A549 (cell line): ENCODE data around the gene CLHC1. TPM values are rescaled to one million over a fixed set of nuclear protein-coding genes. Genes with fewer than 3 reads are reported as not detected.
"Not testable (repeated sequence)": the region's sequence is repeated elsewhere in the genome, so short reads cannot be mapped to it uniquely, and the experiment has no call there.

Experiments
- ATAC-seq, 2 experiments: fragments of 200-7000 bp in 1 of 2; fragments of >200 bp in 1 of 2; cut with Nextera tagmentation in 1 of 2; cut with Tn5 transposase in 1 of 2; 3 replicates each; pipeline versions ENCODE4 v1.8.0 to v1.9.1; 2018 to 2020; ENCODE audit warnings: mild to moderate bottlenecking in 1 of 2, moderate library complexity in 1 of 2
- CTCF ChIA-PET: fragments of 300-600 bp; sonication (Branson Sonifier 250); formaldehyde crosslinking; extraction: SDS; loops from one replicate; lab custom pipeline; 2021; ENCODE audit warnings: antibody characterized with exemption, inconsistent platforms; lab: Yijun Ruan, JAX
- POLR2A ChIA-PET: fragments of 350-600 bp; formaldehyde crosslinking; extraction: SDS; loops from one replicate; lab custom pipeline; 2021; ENCODE audit warnings: antibody characterized with exemption, inconsistent platforms; lab: Yijun Ruan, JAX
- DNase-seq, 2 experiments: peaks; one replicate each; pipeline versions ENCODE4 v3.0.0 to v3.0.0-alpha.2; 2011 to 2016; ENCODE audit warnings: low read depth in 1 of 2, low spot score in 1 of 2
- FAIRE-seq: peaks from 2 replicates; lab custom pipeline; 2011; peaks lifted over from hg19 to GRCh38; lab: Jason Lieb, UNC
- H3K27ac ChIP-seq, 2 experiments: fragments of >200 bp; sonication (Bioruptor Twin); formaldehyde crosslinking; 3 replicates each; pipeline ENCODE4 v1.5.1; 2016 to 2017
- H3K4me1 ChIP-seq: fragments of >200 bp; sonication (Bioruptor Twin); formaldehyde crosslinking; 3 replicates; pipeline ENCODE4 v1.6.1; 2016
- H3K4me2 ChIP-seq: fragments of >200 bp; sonication (Bioruptor Twin); formaldehyde crosslinking; 3 replicates; pipeline ENCODE4 v1.6.1; 2016
- H3K4me3 ChIP-seq: fragments of >200 bp; sonication (Bioruptor Twin); formaldehyde crosslinking; 3 replicates; pipeline ENCODE4 v1.5.1; 2016
- H3K9me3 ChIP-seq: fragments of >200 bp; sonication (Bioruptor Twin); formaldehyde crosslinking; 3 replicates; pipeline ENCODE4 v1.6.1; 2016
- BHLHE40 ChIP-seq: IDR thresholded peaks from 2 replicates; pipeline ENCODE4 v1.6.1; 2012; ENCODE audit warnings: low read depth, low read length, inconsistent platforms
- CHD4 ChIP-seq: fragments of 200-600 bp; sonication (generic); IDR thresholded peaks from 2 replicates; pipeline ENCODE4 v1.6.1; 2016; ENCODE audit warnings: antibody characterized with exemption, mild to moderate bottlenecking, borderline replicate concordance
- ESRRA ChIP-seq: fragments of 150-350 bp; IDR thresholded peaks from 2 replicates; pipeline ENCODE4 v1.6.1; 2014; ENCODE audit warnings: mild to moderate bottlenecking, low read length, borderline replicate concordance
- FOSL2 ChIP-seq, 2 experiments: fragments of 450-650 bp in 1 of 2; fragments of >200 bp in 1 of 2; sonication (Bioruptor Twin) in 1 of 2; formaldehyde crosslinking; IDR thresholded peaks; 2 replicates each; pipeline versions ENCODE4 v1.5.0 to v1.6.1; 2016 to 2020; ENCODE audit warnings: mild to moderate bottlenecking in 1 of 2, moderate library complexity in 1 of 2
- HOXA7 ChIP-seq: fragments of 250-450 bp; sonication (Bioruptor Pico); IDR thresholded peaks from 2 replicates; pipeline ENCODE4 v1.5.0; 2020; ENCODE audit warnings: mild to moderate bottlenecking, moderate library complexity
- POLR2A ChIP-seq: IDR thresholded peaks from 2 replicates; pipeline ENCODE4 v1.6.1; 2012; ENCODE audit warnings: mild to moderate bottlenecking, low read length
- RFX5 ChIP-seq: fragments of 450-650 bp; IDR thresholded peaks from 2 replicates; pipeline ENCODE4 v1.7.1; 2014; ENCODE audit warnings: antibody characterized with exemption, mild to moderate bottlenecking, moderate library complexity
- SMC3 ChIP-seq: fragments of >200 bp; sonication (Bioruptor Twin); formaldehyde crosslinking; IDR thresholded peaks from 3 replicates; pipeline ENCODE4 v1.6.1; 2018; ENCODE audit warnings: inconsistent platforms
- TFCP2L1 ChIP-seq: fragments of 250-450 bp; sonication (Bioruptor Pico); IDR thresholded peaks from 2 replicates; pipeline ENCODE4 v1.5.0; 2021; ENCODE audit warnings: mild to moderate bottlenecking
- ZNF302 ChIP-seq: fragments of 250-450 bp; sonication (Bioruptor Pico); IDR thresholded peaks from 2 replicates; pipeline ENCODE4 v1.9.0; 2021; ENCODE audit warnings: inconsistent platforms, mild to moderate bottlenecking, moderate library complexity
- ZSCAN20 ChIP-seq: fragments of 250-450 bp; sonication (Bioruptor Pico); IDR thresholded peaks from 2 replicates; pipeline ENCODE4 v1.8.0; 2022; ENCODE audit warnings: mild to moderate bottlenecking, moderate library complexity
- WGBS: methylation state at CpG from one replicate; pipeline ENCODE4 v1.1.6; 2017; ENCODE audit errors: missing lambda C conversion rate; 5-methylcytosine and 5-hydroxymethylcytosine counted together
- polyA plus RNA-seq, 4 experiments: library from polyadenylated mRNA; depleted of rRNA in 3 of 4; stranded (reverse); fragments of >200 nt; fragmentation: RNase III in 1 of 4; extraction: RNeasy Plus Mini Kit Qiagen cat#74134 plus additional on column Dnase treatment in 1 of 4; gene quantifications; 2 replicates in 3 of 4; 3 replicates in 1 of 4; pipeline ENCODE4 v1.2.3, GENCODE V29; 2011 to 2017
- TF ChIP-seq, protein P1 (sequence below): IDR thresholded peaks from 2 replicates; pipeline ENCODE4 v1.6.1; 2012
- TF ChIP-seq, protein P2 (sequence below): fragments of 250-450 bp; sonication (Bioruptor Pico); IDR thresholded peaks from 2 replicates; pipeline ENCODE4 v1.5.0; 2021; ENCODE audit warnings: mild to moderate bottlenecking, moderate library complexity, borderline replicate concordance
- TF ChIP-seq, protein P3 (sequence below): IDR thresholded peaks from 2 replicates; pipeline ENCODE4 v1.6.1; 2012; ENCODE audit warnings: low read depth, borderline replicate concordance
- TF ChIP-seq, protein P4 (sequence below): fragments of >200 bp; sonication (Bioruptor Twin); formaldehyde crosslinking; IDR thresholded peaks from 3 replicates; pipeline ENCODE4 v1.6.1; 2016

CLHC1 gene
- polyA plus RNA-seq, 2 of the 4 experiments (the other 2 are of a cell fraction), result 3.2 to 8.5 TPM

DNA sequence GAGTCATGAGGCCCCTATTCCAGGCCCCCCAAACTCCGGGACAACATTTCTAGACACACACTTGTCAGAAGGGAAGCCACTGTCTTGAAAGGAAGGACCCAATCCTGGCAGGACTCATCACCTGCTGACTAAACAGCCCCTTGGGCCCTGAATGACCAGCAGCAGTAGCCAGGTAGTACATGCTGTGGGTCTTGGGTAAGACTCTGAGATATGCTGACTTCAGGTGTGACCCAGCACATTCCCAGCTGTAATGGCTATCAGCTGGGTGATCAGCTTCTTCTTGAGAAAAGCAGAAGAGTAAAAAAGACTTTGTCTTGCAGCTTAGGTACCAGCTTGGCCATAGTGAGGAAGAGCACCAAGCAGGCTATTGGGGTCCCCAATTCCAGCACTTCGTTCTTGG, 35.6 kb downstream of the CLHC1 start:
- H3K4me2 ChIP-seq, result no peak overlapping the region
- no peaks in the 10 kb centered on the region for H3K4me1 ChIP-seq
- no peak overlapping the region for H3K4me3 ChIP-seq
- TF ChIP-seq, protein P1, sequence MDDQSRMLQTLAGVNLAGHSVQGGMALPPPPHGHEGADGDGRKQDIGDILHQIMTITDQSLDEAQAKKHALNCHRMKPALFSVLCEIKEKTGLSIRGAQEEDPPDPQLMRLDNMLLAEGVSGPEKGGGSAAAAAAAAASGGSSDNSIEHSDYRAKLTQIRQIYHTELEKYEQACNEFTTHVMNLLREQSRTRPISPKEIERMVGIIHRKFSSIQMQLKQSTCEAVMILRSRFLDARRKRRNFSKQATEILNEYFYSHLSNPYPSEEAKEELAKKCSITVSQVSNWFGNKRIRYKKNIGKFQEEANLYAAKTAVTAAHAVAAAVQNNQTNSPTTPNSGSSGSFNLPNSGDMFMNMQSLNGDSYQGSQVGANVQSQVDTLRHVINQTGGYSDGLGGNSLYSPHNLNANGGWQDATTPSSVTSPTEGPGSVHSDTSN, result no peak
- TF ChIP-seq FOSL2 (IDR thresholded peaks at IDR 0.05), result no peak
- no peak for TF ChIP-seq FOSL2 (CRISPR knock-in tag; IDR thresholded peaks at IDR 0.05)
- TF ChIP-seq, protein P2, sequence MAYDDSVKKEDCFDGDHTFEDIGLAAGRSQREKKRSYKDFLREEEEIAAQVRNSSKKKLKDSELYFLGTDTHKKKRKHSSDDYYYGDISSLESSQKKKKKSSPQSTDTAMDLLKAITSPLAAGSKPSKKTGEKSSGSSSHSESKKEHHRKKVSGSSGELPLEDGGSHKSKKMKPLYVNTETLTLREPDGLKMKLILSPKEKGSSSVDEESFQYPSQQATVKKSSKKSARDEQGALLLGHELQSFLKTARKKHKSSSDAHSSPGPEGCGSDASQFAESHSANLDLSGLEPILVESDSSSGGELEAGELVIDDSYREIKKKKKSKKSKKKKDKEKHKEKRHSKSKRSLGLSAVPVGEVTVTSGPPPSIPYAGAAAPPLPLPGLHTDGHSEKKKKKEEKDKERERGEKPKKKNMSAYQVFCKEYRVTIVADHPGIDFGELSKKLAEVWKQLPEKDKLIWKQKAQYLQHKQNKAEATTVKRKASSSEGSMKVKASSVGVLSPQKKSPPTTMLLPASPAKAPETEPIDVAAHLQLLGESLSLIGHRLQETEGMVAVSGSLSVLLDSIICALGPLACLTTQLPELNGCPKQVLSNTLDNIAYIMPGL (CRISPR knock-in tag), result no peak
- POLR2A ChIA-PET, result no interaction called here
- CTCF ChIA-PET, result interaction anchor here (0.8 to 3.3 kb wide), 4 partner anchors 10 to 28 kb away, joined by 3 to 13 read pairs (median 4); no protein-coding TSS in a partner anchor
- DNase-seq (no peak), FAIRE-seq (no peak), ATAC-seq (no peak)
- H3K27ac ChIP-seq, result no peak overlapping the region
- H3K9me3 ChIP-seq, result no peaks in the 10 kb centered on the region
- 71% methylated on average over 2 of the region's 2 CpGs for whole genome bisulfite sequencing

- ATAC-seq, POLR2A ChIA-PET, FAIRE-seq, H3K4me2 ChIP-seq, H3K9me3 ChIP-seq, DNase-seq, H3K4me3 ChIP-seq, H3K27ac ChIP-seq, H3K4me1 ChIP-seq: not testable (repeated sequence)
- CTCF ChIA-PET, result interaction anchor here (4.9 kb wide), 1 partner anchor 22 kb away, joined by 18 read pairs; no protein-coding TSS in a partner anchor
- 68% methylated on average over 2 of the region's 2 CpGs for WGBS
Measured at GRCh38 chr2:55191888-55192287, 40.2 kb downstream of the CLHC1 start.

- CTCF ChIA-PET, result interaction anchor here (0.9 to 2.8 kb wide), 6 partner anchors 9 to 287 kb away, joined by 3 to 16 read pairs (median 4); no protein-coding TSS in a partner anchor
- H3K4me2 ChIP-seq, H3K4me3 ChIP-seq, H3K9me3 ChIP-seq, H3K27ac ChIP-seq, H3K4me1 ChIP-seq, FAIRE-seq, ATAC-seq, DNase-seq, POLR2A ChIA-PET: not testable (repeated sequence)
- 77% methylated on average over 8 of the region's 8 CpGs for WGBS
Measured at GRCh38 chr2:55186837-55187236, 45.3 kb downstream of the CLHC1 start.

DNA sequence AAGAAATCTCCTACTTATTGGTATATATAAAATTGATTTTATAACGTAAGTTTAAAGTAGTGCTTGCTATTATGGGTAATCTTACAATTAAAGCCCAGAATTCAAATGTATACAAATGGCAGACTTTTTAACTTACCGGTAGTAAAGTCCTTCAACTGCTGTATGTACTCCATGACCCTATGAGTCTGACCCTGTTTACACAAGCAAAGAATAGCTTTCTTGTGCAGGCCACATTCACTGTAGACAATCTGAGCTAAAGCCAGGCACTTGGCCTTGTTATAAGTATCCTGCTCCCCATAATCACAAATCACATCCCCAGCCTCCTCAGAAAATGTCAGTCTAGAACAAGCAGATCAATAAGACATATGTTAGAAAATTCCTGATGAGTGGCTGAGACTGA, 51.7 kb downstream of the CLHC1 start:
- H3K9me3 ChIP-seq, result no peaks in the 10 kb centered on the region
- no peak overlapping the region for H3K4me2 ChIP-seq
- POLR2A ChIA-PET, result no interaction called here
- no peak overlapping the region for H3K4me3 ChIP-seq
- no peak overlapping the region for H3K27ac ChIP-seq
- CTCF ChIA-PET, result interaction anchor here (1.3 to 8.7 kb wide), 3 partner anchors 9 to 281 kb away, joined by 3 to 76 read pairs (median 5); no protein-coding TSS in a partner anchor
- DNase-seq (no peak), ATAC-seq (no peak), FAIRE-seq (no peak)
- WGBS, result 81% methylated on average over 2 of the region's 2 CpGs
- H3K4me1 ChIP-seq, result peaks cover 4% of the 10 kb centered on the region; the same call in 1 of the 3 replicates
- TF ChIP-seq SMC3 (no peak), POLR2A (no peak), ESRRA (no peak), HOXA7 (CRISPR knock-in tag) (no peak), BHLHE40 (no peak), RFX5 (no peak), ZNF302 (CRISPR knock-in tag) (no peak), ZSCAN20 (CRISPR knock-in tag) (no peak), CHD4 (no peak), TFCP2L1 (CRISPR knock-in tag) (no peak)
- TF ChIP-seq, protein P3, sequence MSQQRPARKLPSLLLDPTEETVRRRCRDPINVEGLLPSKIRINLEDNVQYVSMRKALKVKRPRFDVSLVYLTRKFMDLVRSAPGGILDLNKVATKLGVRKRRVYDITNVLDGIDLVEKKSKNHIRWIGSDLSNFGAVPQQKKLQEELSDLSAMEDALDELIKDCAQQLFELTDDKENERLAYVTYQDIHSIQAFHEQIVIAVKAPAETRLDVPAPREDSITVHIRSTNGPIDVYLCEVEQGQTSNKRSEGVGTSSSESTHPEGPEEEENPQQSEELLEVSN, result no peak
- TF ChIP-seq, protein P4, sequence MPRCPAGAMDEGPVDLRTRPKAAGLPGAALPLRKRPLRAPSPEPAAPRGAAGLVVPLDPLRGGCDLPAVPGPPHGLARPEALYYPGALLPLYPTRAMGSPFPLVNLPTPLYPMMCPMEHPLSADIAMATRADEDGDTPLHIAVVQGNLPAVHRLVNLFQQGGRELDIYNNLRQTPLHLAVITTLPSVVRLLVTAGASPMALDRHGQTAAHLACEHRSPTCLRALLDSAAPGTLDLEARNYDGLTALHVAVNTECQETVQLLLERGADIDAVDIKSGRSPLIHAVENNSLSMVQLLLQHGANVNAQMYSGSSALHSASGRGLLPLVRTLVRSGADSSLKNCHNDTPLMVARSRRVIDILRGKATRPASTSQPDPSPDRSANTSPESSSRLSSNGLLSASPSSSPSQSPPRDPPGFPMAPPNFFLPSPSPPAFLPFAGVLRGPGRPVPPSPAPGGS, result no peak
- TF ChIP-seq, protein P1, result no peak
